Measurements from ENCODE around the gene CACNA1B. TPM values are rescaled to one million over a fixed set of nuclear protein-coding genes. Genes with fewer than 3 reads are reported as not detected.

The CACNA1B gene
- total and polyA plus RNA-seq, 9 of the 15 experiments (the other 6 are each of a cell fraction or from before 2014, with no cell fraction given) = 0.01 to 0.04 TPM; not detected in 7

DNA sequence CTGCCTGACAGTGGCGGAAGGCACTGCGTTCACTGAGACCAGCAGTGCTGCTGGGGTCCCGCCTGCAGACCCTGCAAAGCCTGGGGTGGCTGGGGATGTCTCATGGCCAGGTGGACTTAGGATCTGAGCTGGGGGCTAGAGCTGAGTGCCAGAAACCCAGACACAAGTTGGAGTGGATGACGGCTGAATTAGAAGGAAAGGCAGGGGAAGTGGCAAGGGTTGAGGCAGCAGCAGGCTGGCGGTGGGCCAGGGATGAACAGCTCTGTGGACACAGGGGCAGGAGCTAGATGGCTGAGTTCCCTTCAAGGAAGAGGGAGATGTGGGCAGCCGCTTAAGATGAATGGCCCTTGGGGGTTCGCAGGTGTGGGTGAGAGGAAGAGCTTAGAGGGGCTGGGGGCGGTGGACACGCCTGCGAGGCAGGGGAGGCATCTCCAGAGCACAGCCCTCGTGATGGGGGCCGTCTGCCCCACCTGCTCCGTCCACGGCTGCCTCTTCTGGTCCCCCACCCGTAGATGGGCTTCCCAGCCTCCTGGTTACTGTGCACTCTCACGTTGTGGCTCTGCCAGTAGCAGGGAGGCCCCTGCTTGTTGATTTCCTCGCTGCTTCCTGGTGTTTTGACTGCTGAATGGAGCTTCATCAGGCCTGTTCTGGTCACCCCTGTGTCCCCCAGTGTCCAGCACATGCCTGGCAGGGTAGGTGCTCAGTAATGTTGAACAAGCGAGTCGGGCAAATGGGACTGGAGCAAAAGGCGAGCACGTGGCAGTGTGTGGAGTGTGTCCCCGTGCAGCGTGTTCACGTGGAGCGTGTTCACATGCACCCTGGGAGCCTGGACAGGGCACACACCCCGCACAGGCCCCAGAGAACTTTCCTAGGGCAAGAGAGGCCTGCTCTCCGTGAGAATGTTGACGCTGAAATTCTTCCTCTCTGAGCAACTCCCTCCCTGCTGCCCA is 168.2 kb downstream of the CACNA1B start:
- Histone ChIP-seq H3K9me1 (ENCODE audit: control insufficient read depth, insufficient read depth, low read length) (no peaks in the 10 kb centered on the region), H3K4me3 (no peak overlapping the region), H4K20me1 (replicated peaks; ENCODE audit: control insufficient read depth, insufficient read depth, low read length) (peaks cover 8% of the 10 kb centered on the region; the same call in 1 of the 2 replicates), H3K4me2 (ENCODE audit: insufficient read depth, low read length) (no peak overlapping the region), H3K27me3 (ENCODE audit: control insufficient read depth in 2 of 2, insufficient read depth in 2 of 2, low read length in 2 of 2) (peaks cover 34 to 89% of the 10 kb centered on the region in 2 experiments), H3K9ac (ENCODE audit: insufficient read depth in 1 of 2, low read depth in 2 of 2, low read length in 2 of 2) (no peak overlapping the region; a peak in 1 of 4 replicates), H3K27ac (ENCODE audit: extremely low read depth, low read depth, low read length) (no peak overlapping the region), H2AFZ (ENCODE audit: low read depth, low read length) (no peak overlapping the region), H3K79me2 (ENCODE audit: control insufficient read depth, insufficient read depth, low read length) (no peaks in the 10 kb centered on the region), H3K36me3 (ENCODE audit: control insufficient read depth, insufficient read depth, low read length) (no peaks in the 10 kb centered on the region), H3K4me1 (replicated peaks in 1 of 2; ENCODE audit: control insufficient read depth in 2 of 2, insufficient read depth in 2 of 2, low read length in 2 of 2) (peaks cover 0 to 4% of the 10 kb centered on the region in 2 experiments; a peak in 2 of 5 replicates), H3K9me3 (replicated peaks; ENCODE audit: control insufficient read depth, insufficient read depth, low read depth, low read length) (no peaks in the 10 kb centered on the region)
- ChIA-PET CTCF (ENCODE audit: low intra/inter-chr PET ratio) (no interaction called here), POLR2A (interaction anchor here (0.7 kb wide), 1 partner anchor 417 kb away, joined by 3 read pairs; no protein-coding TSS in a partner anchor)
- 0% methylated on average over 28 of the region's 28 CpGs for WGBS (ENCODE audit: insufficient coverage, low coverage, missing lambda C conversion rate)
- in situ Hi-C loops (cut with MboI) = no loop called here
- no TSS peak for BruUV-seq (replicated peaks)
- DNase-seq (ENCODE audit: extremely low read depth in 1 of 4, low spot score in 3 of 4) (no peak), FAIRE-seq (no peak), ATAC-seq (no peak)
- intact Hi-C loops (cut with micrococcal nuclease) = no loop called here
- TF ChIP-seq CC2D1A (IDR thresholded peaks at IDR 0.05) (no peak), NR1H2 (CRISPR knock-in tag; IDR thresholded peaks at IDR 0.05) (no peak), CTBP1 (IDR thresholded peaks at IDR 0.05; ENCODE audit: borderline replicate concordance) (no peak), ZSCAN29 (IDR thresholded peaks at IDR 0.05) (no peak), SRF (CRISPR knock-in tag; IDR thresholded peaks at IDR 0.05) (no peak), ZNF551 (CRISPR knock-in tag; IDR thresholded peaks at IDR 0.05) (no peak), SIN3A (IDR thresholded peaks at IDR 0.05; ENCODE audit: borderline replicate concordance in 2 of 2, control insufficient read depth in 1 of 2, low read depth in 2 of 2, low read length in 2 of 2) (no peak), TRIM28 (IDR thresholded peaks at IDR 0.05) (no peak), NCOR1 (IDR thresholded peaks at IDR 0.05) (no peak), PCBP1 (IDR thresholded peaks at IDR 0.05; ENCODE audit: low read depth, low read length, poor library complexity, severe bottlenecking) (no peak)
- TF ChIP-seq, protein P1, sequence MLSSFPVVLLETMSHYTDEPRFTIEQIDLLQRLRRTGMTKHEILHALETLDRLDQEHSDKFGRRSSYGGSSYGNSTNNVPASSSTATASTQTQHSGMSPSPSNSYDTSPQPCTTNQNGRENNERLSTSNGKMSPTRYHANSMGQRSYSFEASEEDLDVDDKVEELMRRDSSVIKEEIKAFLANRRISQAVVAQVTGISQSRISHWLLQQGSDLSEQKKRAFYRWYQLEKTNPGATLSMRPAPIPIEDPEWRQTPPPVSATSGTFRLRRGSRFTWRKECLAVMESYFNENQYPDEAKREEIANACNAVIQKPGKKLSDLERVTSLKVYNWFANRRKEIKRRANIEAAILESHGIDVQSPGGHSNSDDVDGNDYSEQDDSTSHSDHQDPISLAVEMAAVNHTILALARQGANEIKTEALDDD (IDR thresholded peaks at IDR 0.05) = no peak
